GM23338 (cell line): Measurements from ENCODE around the gene REL. TPM values are rescaled to one million over a fixed set of nuclear protein-coding genes. Genes with fewer than 3 reads are reported as not detected.

Source experiments
- ATAC-seq: fragments of 200-7000 bp; cut with Tn5 transposase; 3 replicates; pipeline ENCODE4 v1.9.1; 2020
- DNase-seq: peaks from one replicate; pipeline ENCODE4 v3.0.0-alpha.2; 2015; ENCODE audit warnings: low spot score
- H2AFZ ChIP-seq: fragments of 200-600 bp; sonication (generic); 2 replicates; pipeline ENCODE4 v1.8.0; 2016; ENCODE audit warnings: antibody characterized with exemption, mild to moderate bottlenecking, moderate library complexity
- H3F3A ChIP-seq: fragments of 200-600 bp; sonication (generic); replicated peaks from 2 replicates; pipeline ENCODE4 v1.8.0; 2017; ENCODE audit warnings: antibody characterized with exemption, mixed run types, low read depth
- H3K27ac ChIP-seq: fragments of 200-600 bp; sonication (generic); 2 replicates; pipeline ENCODE4 v1.6.1; 2016; ENCODE audit warnings: low read depth
- H3K27me3 ChIP-seq: fragments of 200-600 bp; sonication (generic); 2 replicates; pipeline ENCODE4 v1.8.0; 2016; ENCODE audit warnings: mild to moderate bottlenecking, mixed run types, moderate library complexity; ENCODE audit not compliant: insufficient read depth
- H3K36me3 ChIP-seq: fragments of 200-600 bp; sonication (generic); 2 replicates; pipeline ENCODE4 v1.8.0; 2016; ENCODE audit warnings: mild to moderate bottlenecking; ENCODE audit not compliant: insufficient read depth
- H3K4me1 ChIP-seq: fragments of 200-600 bp; sonication (generic); 2 replicates; pipeline ENCODE4 v1.8.0; 2016; ENCODE audit warnings: mild to moderate bottlenecking, moderate library complexity; ENCODE audit not compliant: insufficient read depth
- H3K4me2 ChIP-seq: fragments of 200-600 bp; sonication (generic); 2 replicates; pipeline ENCODE4 v1.7.1; 2017; ENCODE audit warnings: mixed run types
- H3K4me3 ChIP-seq: fragments of 200-600 bp; sonication (generic); 2 replicates; pipeline ENCODE4 v1.6.1; 2016; ENCODE audit warnings: mixed run types
- H3K79me2 ChIP-seq: fragments of 200-600 bp; sonication (generic); replicated peaks from 2 replicates; pipeline ENCODE4 v1.8.0; 2017; ENCODE audit warnings: mild to moderate bottlenecking; ENCODE audit not compliant: insufficient read depth
- H3K9me2 ChIP-seq: fragments of 200-600 bp; sonication (generic); 2 replicates; pipeline ENCODE4 v1.8.0; 2017; ENCODE audit not compliant: insufficient read depth
- H4K20me1 ChIP-seq: fragments of 200-600 bp; sonication (generic); replicated peaks from 2 replicates; pipeline ENCODE4 v1.8.0; 2017; ENCODE audit warnings: mild to moderate bottlenecking; ENCODE audit not compliant: insufficient read depth
- H3K27ac Mint-ChIP-seq: 2 replicates; pipeline ENCODE4 v1.8.0; 2020; ENCODE audit warnings: inconsistent platforms, mild to moderate bottlenecking, moderate library complexity, mixed read lengths
- H3K27me3 Mint-ChIP-seq: 3 replicates; pipeline ENCODE4 v1.8.0; 2022; ENCODE audit warnings: low read depth, mild to moderate bottlenecking, moderate library complexity, mixed read lengths, inconsistent platforms; ENCODE audit not compliant: insufficient read depth, poor library complexity
- H3K36me3 Mint-ChIP-seq: 3 replicates; pipeline ENCODE4 v1.8.0; 2021; ENCODE audit warnings: low read depth, mild to moderate bottlenecking, inconsistent platforms, moderate library complexity, mixed read lengths
- H3K4me1 Mint-ChIP-seq: 3 replicates; pipeline ENCODE4 v1.8.0; 2020; ENCODE audit warnings: mild to moderate bottlenecking, inconsistent platforms, mixed read lengths
- H3K4me3 Mint-ChIP-seq: 3 replicates; pipeline ENCODE4 v1.8.0; 2021; ENCODE audit warnings: moderate library complexity, mild to moderate bottlenecking, inconsistent platforms, mixed read lengths
- H3K9me3 Mint-ChIP-seq: 3 replicates; pipeline ENCODE4 v1.8.0; 2020; ENCODE audit warnings: moderate library complexity, mild to moderate bottlenecking, inconsistent platforms, mixed read lengths
- EZH2 ChIP-seq: fragments of 200-600 bp; sonication (generic); IDR thresholded peaks from one replicate; pipeline ENCODE4 v1.8.0; 2017; ENCODE audit warnings: antibody characterized with exemption, mild to moderate bottlenecking, low read depth; ENCODE audit not compliant: unreplicated experiment
- REST ChIP-seq: IDR thresholded peaks from one replicate; pipeline ENCODE4 v1.6.1; 2018; ENCODE audit warnings: antibody characterized with exemption; ENCODE audit not compliant: unreplicated experiment
- STAT1 ChIP-seq: IDR thresholded peaks from one replicate; pipeline ENCODE4 v1.6.1; 2016; ENCODE audit warnings: antibody characterized with exemption; ENCODE audit not compliant: unreplicated experiment
- ZNF114 ChIP-seq: fragments of 250-450 bp; sonication (Bioruptor Pico); IDR thresholded peaks from 2 replicates; pipeline ENCODE4 v1.5.0; 2020; ENCODE audit warnings: mild to moderate bottlenecking, moderate library complexity
- ZNF331 ChIP-seq: fragments of 250-450 bp; sonication (Bioruptor Pico); IDR thresholded peaks from 2 replicates; pipeline ENCODE4 v1.5.0; 2020; ENCODE audit warnings: low read depth, mild to moderate bottlenecking, moderate library complexity
- ZNF462 ChIP-seq: fragments of 250-450 bp; sonication (Bioruptor Pico); IDR thresholded peaks from 2 replicates; pipeline ENCODE4 v1.5.0; 2020; ENCODE audit warnings: mild to moderate bottlenecking, moderate library complexity
- polyA plus RNA-seq: library from polyadenylated mRNA; unstranded; fragments of >200 nt; fragmentation: Nextera tagmentation; extraction: Ambion mirVana; gene quantifications from 2 replicates; pipeline ENCODE4 v1.2.1, GENCODE V29; 2016
- total RNA-seq: library from RNA; depleted of rRNA; stranded (reverse); fragments of >200 nt; shearing (Covaris generic); gene quantifications from 2 replicates; pipeline ENCODE4 v1.2.3, GENCODE V29; 2014

Gene REL
- total and polyA plus RNA-seq, 2 experiments from 2014 or later: 4.1 to 8.0 TPM

GRCh38 chr2:60957643-60958042 lies 76.3 kb downstream of the REL start (continued):
- no peak for TF ChIP-seq REST
- TF ChIP-seq ZNF331: no peak

- no peaks in the 10 kb centered on the region for H4K20me1 ChIP-seq
- H3K4me3 ChIP-seq: no peak overlapping the region
- Mint-ChIP-seq H3K27ac (no peak overlapping the region), H3K36me3 (no peaks in the 10 kb centered on the region), H3K27me3 (no peaks in the 10 kb centered on the region), H3K4me3 (no peak overlapping the region), H3K4me1 (no peaks in the 10 kb centered on the region), H3K9me3 (no peaks in the 10 kb centered on the region)
- no peak for DNase-seq
- H3K4me2 ChIP-seq: no peak overlapping the region
- no peaks in the 10 kb centered on the region for H3F3A ChIP-seq
- no peaks in the 10 kb centered on the region for H3K9me2 ChIP-seq
- H3K36me3 ChIP-seq: no peaks in the 10 kb centered on the region
- H2AFZ ChIP-seq: no peak overlapping the region
- ATAC-seq: no peak
- H3K79me2 ChIP-seq: no peaks in the 10 kb centered on the region
- TF ChIP-seq STAT1: no peak
- no peak for TF ChIP-seq ZNF114 (CRISPR knock-in tag)
- no peak overlapping the region for H3K27ac ChIP-seq
- H3K4me1 ChIP-seq: no peaks in the 10 kb centered on the region
- no peaks in the 10 kb centered on the region for H3K27me3 ChIP-seq
These were observed 77.0 kb downstream of the REL start for GRCh38 chr2:60958361-60958760.

GRCh38 chr2:60958800-60959199 lies 77.4 kb downstream of the REL start:
- DNase-seq: no peak
- no peaks in the 10 kb centered on the region for H3K36me3 Mint-ChIP-seq
- H3K9me3 Mint-ChIP-seq: no peaks in the 10 kb centered on the region
- H3K4me1 Mint-ChIP-seq: no peaks in the 10 kb centered on the region
- H3K27me3 Mint-ChIP-seq: no peaks in the 10 kb centered on the region
- H3K4me1 ChIP-seq: no peaks in the 10 kb centered on the region
- no peaks in the 10 kb centered on the region for H3K27me3 ChIP-seq
- no peaks in the 10 kb centered on the region for H4K20me1 ChIP-seq
- TF ChIP-seq ZNF462 (CRISPR knock-in tag): no peak
- TF ChIP-seq EZH2: no peak
- TF ChIP-seq STAT1: no peak
- no peak for TF ChIP-seq REST
- TF ChIP-seq ZNF114 (CRISPR knock-in tag): no peak
- H3K79me2 ChIP-seq: no peaks in the 10 kb centered on the region
- H3K27ac Mint-ChIP-seq: no peak overlapping the region
- no peak overlapping the region for H3K4me3 ChIP-seq
- no peak overlapping the region for H3K4me3 Mint-ChIP-seq
- no peak overlapping the region for H2AFZ ChIP-seq
- no peaks in the 10 kb centered on the region for H3K9me2 ChIP-seq
- no peaks in the 10 kb centered on the region for H3F3A ChIP-seq
- no peak overlapping the region for H3K27ac ChIP-seq
- H3K4me2 ChIP-seq: no peak overlapping the region
- ATAC-seq: no peak
- H3K36me3 ChIP-seq: no peaks in the 10 kb centered on the region
